Measurements from ENCODE around the gene CACNA1B.
A peak's percentile ranks its signal among the peaks of the same experiment; 100 is the strongest.
"Not testable (repeated sequence)": the region's sequence is repeated elsewhere in the genome, so short reads cannot be mapped to it uniquely, and the experiment has no call there.

Gene CACNA1B

DNA sequence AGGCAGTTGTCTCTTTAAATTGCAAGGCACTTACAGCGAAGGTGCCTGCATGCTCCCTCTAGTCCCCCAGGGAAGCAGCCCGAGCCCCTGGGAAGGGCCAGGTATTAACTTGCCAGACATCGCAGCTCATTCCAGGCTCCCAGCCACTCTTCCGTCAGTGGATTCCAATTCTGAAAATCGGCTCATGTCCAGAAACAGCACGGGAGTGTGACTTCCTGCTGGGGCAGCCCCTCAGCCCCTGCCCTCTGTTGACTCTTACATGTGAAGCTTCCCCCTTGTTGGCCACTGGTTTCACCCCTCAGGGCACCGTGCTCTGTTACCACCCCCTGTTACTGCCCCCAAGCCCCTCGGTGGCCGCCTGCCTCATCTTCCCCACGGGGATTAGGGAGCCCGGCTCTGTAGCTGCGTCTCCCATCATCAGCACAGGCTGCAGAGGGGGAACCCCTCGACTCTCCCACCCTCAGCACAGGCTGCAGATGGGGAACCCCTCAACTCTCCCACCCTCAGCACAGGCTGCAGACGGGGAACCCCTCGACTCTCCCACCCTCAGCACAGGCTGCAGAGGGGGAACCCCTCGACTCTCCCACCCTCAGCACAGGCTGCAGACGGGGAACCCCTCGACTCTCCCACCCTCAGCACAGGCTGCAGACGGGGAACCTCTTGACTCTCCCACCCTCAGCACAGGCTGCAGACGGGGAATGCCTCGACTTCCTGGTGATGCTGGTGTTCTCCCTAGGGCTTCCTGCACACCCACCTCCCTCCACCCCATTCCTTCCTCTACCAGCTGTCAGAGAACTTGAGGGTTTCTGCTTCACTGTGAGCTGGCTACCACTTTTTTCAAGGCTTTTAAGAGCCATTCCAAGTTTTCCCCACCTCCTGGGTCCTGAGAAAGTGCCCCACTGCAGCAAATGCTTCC is 11.1 kb upstream of the CACNA1B start:
- DNase-seq = no peak

GRCh38 chr9:137870432-137870831 is 7.2 kb upstream of the CACNA1B start:
- DNase-seq = no peak

DNA sequence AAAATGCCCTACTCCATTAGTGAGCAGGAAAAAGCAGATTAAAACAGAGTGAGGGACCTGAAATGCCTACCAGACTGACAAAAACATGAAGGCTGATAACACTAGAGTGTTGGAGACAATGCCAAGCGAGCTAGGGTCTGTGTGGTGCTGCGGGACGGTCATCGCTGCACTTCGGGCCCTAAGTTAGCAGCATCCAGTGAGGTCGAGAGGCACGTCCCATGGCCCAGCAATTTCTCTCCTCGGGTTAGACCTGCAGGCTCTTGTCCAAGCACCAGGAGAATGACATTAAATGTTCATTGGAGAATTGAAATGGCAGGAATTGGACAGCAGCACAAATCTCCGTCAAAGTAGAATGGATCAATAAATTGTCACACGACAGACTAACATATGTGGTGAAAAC is 5.3 kb upstream of the CACNA1B start:
- DNase-seq = no peak

GRCh38 chr9:137873408-137873807 is 4.2 kb upstream of the CACNA1B start:
- DNase-seq = no peak

GRCh38 chr9:137873858-137874362 is 3.7 kb upstream of the CACNA1B start:
- no peak for DNase-seq

GRCh38 chr9:137875354-137875753 is 2.2 kb upstream of the CACNA1B start:
- no peak for DNase-seq

GRCh38 chr9:137875846-137876245 is 1.7 kb upstream of the CACNA1B start:
- no peak for DNase-seq

- no peak for DNase-seq
Measured at GRCh38 chr9:137876269-137876668, 1.3 kb upstream of the CACNA1B start.

GRCh38 chr9:137876781-137877386 is 698 bp upstream of the CACNA1B start:
- no peak for DNase-seq

DNA sequence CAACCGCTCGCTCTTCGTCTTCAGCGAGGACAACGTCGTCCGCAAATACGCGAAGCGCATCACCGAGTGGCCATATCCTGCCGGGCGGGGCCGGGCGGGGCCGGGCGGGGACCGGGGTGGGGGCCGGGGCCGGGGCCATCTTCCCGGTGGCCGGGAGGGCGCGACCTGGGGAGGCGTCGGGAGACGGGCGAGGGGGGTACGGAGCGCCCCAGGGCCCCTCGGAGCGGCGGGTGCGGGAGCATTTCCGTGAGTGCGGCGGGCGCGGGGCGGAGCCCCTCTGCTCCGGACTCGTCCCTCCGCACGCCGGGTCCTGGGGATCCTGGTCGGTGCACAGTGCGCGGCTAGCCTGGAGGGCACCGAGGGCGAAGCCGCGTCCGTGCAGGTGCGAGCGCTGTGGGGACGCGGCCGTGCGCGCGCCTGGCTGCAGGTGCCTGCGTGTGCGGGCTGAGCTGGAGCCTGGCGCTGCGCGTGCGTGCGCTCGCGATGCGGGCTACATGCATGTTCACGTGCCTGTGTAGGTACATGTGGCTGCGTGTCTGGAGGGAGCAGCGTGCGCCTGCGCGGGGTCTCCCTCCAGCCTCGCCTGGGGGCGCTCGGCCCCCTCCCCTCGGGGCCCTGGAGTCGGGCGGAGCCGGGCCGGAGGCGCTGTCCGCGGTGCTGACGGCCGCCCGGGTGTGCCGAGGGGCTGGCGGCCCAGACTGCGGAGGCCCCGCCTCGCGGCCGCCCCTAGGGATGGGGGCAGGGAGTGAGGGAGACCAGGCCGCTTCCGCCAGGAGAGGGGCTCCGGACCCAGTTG is 762 bp downstream of the CACNA1B start:
- no peak for DNase-seq

DNA sequence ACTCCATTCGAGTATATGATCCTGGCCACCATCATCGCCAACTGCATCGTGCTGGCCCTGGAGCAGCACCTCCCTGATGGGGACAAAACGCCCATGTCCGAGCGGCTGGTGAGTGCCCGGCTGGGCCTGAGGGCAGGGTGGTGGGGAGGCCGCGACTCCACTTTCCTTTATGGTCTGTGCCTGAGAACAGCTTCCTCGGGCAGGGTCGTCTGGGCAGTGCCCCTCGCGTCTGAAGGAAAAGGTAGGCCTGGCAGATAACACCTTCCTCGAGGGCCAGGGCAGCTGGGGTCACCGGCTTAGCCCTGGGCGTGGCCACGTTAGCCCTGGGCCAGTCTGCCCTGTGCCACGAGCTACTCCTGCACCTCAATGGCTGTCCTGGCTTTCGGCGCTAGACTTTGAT is 1.5 kb downstream of the CACNA1B start:
- DNase-seq = no peak

DNA sequence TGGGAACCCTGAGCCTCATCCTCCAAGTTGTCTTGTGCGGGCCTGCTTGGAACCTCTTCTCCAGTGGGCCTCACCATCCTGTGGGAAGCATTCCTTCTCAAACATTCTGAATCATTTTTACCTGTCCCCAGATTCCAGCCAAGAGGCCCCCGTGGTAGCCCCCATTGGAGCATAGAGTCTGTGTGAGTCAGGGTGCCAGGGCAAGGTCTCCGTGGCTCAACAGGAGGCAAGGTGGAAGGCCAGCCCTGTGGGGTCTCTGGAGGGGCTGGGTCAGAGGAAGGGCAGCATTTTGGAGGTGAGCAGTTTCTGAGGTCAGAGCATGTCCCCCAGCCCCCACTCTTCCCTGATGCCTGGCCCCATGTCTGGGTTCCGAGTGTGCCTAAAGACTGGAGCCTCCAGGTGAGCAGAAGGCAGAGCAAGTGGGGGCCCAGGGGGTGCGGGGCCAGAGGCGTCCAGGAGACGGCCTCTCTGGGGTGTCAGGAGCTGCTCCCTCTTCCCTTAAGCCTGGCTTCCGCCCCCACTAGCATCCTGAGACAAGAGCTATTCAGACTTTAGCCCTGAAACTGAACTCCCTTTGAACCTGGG is 2.1 kb downstream of the CACNA1B start:
- no peak for DNase-seq

- DNase-seq = no peak
Measured at GRCh38 chr9:137880160-137880975, 2.8 kb downstream of the CACNA1B start.

DNA sequence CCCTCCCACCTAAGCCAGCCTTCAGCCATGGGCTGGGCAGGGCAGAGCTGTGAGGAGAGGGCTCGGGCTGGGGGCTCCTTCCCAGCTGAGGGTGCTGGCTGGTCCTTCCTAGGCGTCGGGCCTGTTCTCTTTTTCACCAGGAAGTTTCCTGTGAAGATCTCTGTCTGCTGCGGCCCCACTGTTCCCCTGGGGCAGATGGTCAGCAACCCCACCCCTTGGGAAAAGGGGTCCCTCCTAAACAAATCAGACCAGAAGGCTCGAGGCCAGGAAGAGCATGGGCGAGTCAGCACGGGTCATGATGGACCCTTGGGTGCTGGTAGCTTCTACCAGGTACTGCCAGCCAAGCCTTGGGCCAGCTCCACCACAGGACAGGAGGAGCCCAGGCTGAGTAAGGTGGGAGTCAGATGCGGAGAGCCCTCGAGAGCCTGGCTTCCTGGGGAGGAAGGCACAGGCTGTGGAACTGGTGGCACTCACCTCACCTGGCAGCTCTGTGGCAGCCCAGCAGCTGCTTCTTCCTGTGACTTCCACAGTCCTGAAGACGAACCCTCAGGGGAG is 3.5 kb downstream of the CACNA1B start:
- peak; percentile 18 for DNase-seq

GRCh38 chr9:137881591-137882505 is 4.3 kb downstream of the CACNA1B start:
- DNase-seq = peak; percentile 10

- DNase-seq = no peak
Measured at GRCh38 chr9:137882506-137882821, 4.9 kb downstream of the CACNA1B start.

- DNase-seq = not testable (repeated sequence)
Measured at GRCh38 chr9:137883977-137884376, 6.4 kb downstream of the CACNA1B start.

DNA sequence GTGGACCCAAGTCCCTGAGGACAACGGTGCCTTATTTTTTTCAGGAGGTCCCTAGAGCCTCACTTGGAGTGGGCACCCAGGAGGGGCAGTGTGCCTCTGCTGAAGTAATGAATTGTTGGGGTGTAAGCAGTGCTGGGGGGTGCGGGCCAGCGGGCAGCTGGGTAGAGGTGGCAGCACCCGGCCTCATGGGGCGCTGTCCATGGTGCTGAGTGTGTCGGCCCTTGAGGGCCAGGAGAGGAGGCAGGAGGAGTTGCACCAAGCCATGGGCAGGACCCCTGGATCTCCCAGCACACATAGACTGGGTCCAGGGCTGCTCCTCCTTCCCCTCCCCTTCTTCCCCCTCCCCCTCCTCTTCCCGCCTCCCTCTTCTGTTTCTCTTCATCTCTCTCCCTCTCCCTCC is 7.0 kb downstream of the CACNA1B start:
- DNase-seq = not testable (repeated sequence)

GRCh38 chr9:137885121-137885520 is 7.5 kb downstream of the CACNA1B start:
- not testable (repeated sequence) for DNase-seq

DNA sequence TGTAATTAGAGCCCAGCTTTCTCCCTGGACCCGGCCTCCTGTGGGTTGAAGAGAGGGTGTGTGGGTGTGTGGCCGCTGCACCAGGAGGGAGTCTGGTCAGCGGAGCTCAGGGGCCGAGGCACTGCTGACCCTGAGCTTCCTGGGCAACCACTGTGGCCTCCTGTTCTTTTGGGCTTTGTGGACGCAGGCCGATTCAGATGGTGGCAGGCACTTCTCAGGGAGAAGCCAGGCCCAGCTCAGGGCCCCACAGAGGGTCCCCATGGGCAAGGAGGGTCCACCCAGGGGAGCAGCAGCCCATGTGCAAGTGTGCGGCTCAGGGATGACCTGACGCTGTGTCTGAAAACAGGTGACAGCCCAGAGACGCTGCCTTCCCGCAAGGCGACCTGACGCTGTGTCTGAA is 11.0 kb downstream of the CACNA1B start:
- not testable (repeated sequence) for DNase-seq

GRCh38 chr9:137889966-137890365 is 12.4 kb downstream of the CACNA1B start:
- not testable (repeated sequence) for DNase-seq

Measured in DMS79 treated with DMSO at 0.1 percent for 48 hours (cell line).